ENCODE measurements around the gene SUSD6. TPM values are rescaled to one million over a fixed set of nuclear protein-coding genes. Genes with fewer than 3 reads are reported as not detected.
"Not testable (repeated sequence)": the region's sequence is repeated elsewhere in the genome, so short reads cannot be mapped to it uniquely, and the experiment has no call there.

Gene SUSD6
- polyA plus RNA-seq, 3 donors = 9.1 to 24.4 (median 10.7) TPM

DNA sequence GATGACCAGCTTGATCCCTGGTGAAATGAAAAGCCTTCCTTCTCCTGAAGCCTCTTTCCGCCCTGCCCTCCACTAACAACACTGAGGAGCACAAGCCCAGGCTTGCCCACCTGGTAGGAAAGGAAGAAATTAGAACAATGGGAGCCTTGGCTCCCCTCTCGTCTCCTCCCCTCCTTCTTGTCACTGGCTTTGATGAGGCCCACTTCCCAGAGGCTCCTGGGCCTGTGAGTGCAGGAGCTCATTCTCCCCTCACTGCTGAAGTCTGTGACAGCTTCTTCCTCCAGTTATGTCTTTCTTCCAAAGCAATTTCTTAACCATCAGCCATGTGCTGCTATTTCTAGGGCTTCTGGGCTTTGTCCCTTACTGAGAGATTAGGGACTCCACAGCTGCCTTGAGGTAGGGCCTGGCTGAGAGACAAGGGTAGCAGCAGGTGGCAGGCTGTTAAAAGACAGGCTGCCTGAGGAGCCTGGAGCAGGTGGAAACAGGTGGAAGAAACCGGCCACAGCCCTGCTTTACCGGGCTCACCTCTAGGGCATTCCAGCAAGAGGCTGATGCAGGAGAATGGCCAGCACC is 101.9 kb downstream of the SUSD6 start:
- WGBS, 3 donors = 44 to 85% (median 82%) methylated on average over 4 of the region's 4 CpGs
- no peak overlapping the region for H3K27ac ChIP-seq (ENCODE audit: low read depth, low read length)

GRCh38 chr14:69713993-69714679 is 102.7 kb downstream of the SUSD6 start:
- 66 to 86% (median 78%) methylated on average over 9 of the region's 9 CpGs for WGBS, 3 donors
- H3K27ac ChIP-seq (ENCODE audit: low read depth, low read length) = no peak overlapping the region

GRCh38 chr14:69715725-69716477 is 104.5 kb downstream of the SUSD6 start:
- 56 to 70% (median 57%) methylated on average over 13 of the region's 13 CpGs for WGBS, 3 donors
- peak overlapping the region; percentile 61 for H3K27ac ChIP-seq (ENCODE audit: low read depth, low read length)

DNA sequence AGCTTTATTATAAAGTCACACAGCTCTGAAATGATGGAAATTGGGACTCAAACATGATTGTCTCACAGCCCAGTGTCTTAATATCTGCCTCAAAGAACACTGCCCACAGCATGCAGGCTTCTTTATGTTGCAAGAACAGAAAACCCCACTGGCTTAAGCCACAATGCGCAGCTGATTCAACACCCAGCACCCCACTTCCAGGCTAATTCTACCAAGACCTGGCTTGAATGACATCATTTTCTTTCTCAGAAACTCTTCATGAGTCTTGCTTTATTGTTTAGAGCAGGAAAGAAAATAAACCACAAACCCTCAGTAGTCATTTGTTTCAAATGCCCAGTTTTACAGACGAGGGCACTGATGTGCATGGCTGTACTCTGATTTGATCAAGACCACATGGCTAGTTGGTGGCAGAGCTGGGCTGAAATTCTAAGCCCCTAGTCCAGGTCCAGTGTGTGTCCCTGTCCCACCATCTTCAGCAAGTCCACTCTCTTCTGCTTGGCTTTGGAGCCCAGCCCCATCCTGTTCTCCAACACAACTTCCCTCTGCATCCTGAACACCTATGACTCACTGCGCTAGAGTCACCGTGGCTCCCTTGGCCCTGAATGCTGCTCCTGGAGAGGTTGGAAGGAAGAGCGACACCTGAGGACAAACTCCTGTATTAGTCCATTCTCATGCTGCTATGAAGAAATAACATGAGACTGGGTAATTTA is 105.2 kb downstream of the SUSD6 start:
- H3K27ac ChIP-seq (ENCODE audit: low read depth, low read length) = peak overlapping the region; percentile 61
- 56 to 76% (median 56%) methylated on average over 5 of the region's 5 CpGs for WGBS, 3 donors

GRCh38 chr14:69718614-69719013 is 107.2 kb downstream of the SUSD6 start:
- not testable (repeated sequence) for H3K27ac ChIP-seq (ENCODE audit: low read depth, low read length)
- 89 to 96% (median 89%) methylated on average over 2 of the region's 2 CpGs for WGBS, 3 donors

- WGBS, 3 donors = 13 to 80% (median 14%) methylated on average over 7 of the region's 7 CpGs
- no peak overlapping the region for H3K27ac ChIP-seq (ENCODE audit: low read depth, low read length)
Observed at GRCh38 chr14:69719501-69719951, 108.1 kb downstream of the SUSD6 start.

DNA sequence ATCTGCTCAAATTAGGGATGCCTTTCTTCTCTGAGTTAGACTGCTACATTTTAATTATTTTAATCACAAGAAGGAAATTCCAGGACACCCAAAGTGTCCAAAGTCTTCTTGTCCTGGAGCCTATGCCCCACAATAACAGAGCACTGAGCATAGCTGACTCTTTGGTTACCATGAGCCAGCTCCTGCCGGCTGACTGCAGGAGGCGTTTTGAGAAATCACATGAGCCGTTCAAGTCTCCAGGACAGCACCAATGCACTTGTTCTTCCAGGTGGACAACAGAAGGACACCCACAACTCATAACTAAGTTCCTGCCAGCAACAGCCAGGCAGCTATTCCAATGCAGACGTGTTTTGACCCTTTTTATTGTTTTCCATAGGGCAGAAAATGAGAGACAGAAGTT is 109.5 kb downstream of the SUSD6 start:
- WGBS, 3 donors = 73 to 86% (median 81%) methylated on average over 4 of the region's 4 CpGs
- H3K27ac ChIP-seq (ENCODE audit: low read depth, low read length) = no peak overlapping the region

DNA sequence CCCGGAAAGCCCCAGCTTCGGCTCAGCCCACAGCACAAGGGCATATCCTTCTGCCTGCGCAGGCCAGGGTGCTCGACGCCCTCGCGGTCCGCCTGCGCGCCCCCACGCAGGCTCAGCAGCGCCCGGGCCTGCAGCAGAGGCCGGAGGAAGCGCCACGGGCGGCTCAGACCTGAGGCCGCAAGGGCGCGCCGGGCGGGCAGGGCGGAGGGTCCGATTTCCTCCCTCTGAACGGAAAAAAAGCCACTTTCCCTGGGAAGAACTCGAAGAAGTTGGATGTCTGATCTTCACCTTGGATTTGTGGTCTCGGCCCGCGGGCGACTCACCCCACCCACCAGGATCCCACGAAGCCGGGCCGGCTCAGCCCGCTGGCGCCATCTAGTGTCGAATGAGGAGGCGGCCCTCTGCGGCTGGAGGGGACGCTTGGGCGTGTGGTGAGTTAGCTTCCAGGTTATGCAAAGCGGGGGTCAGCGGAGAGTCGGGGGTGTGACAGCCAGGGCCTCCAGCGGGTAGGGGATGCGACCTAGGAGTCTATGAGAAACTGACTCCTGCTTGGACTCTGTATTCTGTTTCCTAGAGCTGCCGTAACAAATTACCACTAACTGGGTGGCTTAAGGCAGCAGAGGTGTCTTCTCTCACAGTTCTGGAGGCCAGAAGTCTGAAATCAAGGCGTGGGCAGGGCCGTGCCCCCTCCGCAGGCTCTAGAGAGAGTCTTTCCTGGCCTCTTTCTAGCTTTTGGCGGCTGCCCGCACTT is 115.5 kb downstream of the SUSD6 start:
- 4 to 6% (median 5%) methylated on average over 49 to 51 of the region's 51 CpGs for WGBS, 3 donors

GRCh38 chr14:69727860-69728259 is 116.5 kb downstream of the SUSD6 start:
- 77 to 81% (median 78%) methylated on average over 4 of the region's 4 CpGs for WGBS, 3 donors
- H3K27ac ChIP-seq (ENCODE audit: low read depth, low read length) = no peak overlapping the region

More for the DNA sequence above, 115.5 kb downstream of the SUSD6 start:
- no peak overlapping the region for H3K27ac ChIP-seq (ENCODE audit: low read depth, low read length)

DNA sequence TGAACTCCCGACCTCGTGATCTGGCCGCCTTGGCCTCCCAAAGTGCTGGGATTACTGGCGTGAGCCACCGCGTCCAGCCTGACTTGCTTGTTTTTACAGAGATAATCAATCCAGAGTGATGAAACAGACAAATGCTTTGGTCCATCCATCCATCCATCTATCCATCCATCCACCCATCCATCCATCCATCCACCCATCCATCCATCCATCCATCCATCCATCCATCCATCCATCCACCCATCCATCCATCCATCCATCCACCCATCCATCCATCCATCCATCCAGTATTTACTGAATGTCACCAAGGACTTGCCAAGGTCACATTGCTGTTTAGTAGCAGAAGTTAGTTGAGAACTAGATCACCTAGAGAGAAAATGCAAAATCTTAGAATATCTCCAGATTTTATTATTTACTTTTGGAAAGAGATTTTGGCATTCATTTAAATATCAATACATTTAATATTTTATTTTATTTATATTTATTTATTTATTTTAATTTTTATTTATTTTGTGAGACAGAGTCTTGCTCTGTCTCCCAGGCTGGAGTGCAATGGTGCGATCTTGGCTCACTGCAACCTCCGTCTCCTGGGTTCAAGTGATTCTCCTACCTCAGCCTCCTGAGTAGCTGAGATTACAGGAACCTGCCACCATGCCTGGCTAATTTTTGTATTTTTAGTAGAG is 120.7 kb downstream of the SUSD6 start:
- not testable (repeated sequence) for H3K27ac ChIP-seq (ENCODE audit: low read depth, low read length)
- WGBS, 3 donors = 91 to 98% (median 97%) methylated on average over 8 of the region's 8 CpGs

DNA sequence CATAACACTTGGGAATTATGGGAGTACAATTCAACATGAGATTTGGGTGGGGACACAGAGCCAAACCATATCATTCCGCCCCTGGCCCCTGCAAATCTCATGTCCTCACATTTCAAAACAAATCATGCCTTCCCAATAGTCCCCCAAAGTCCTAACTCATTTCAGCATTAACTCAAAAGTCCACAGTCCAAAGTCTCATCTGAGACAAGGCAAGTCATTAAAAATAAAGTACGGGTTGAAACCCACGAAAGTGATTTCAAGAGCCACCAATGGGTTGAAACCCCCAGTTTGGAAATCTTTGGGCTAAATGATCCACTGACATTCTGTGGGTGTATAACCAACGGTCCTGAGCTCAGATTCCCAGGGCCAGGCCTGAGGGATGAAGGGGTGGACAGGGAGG is 125.0 kb downstream of the SUSD6 start:
- WGBS, 3 donors = 82 to 88% (median 87%) methylated on average over 4 of the region's 4 CpGs
- not testable (repeated sequence) for H3K27ac ChIP-seq (ENCODE audit: low read depth, low read length)

DNA sequence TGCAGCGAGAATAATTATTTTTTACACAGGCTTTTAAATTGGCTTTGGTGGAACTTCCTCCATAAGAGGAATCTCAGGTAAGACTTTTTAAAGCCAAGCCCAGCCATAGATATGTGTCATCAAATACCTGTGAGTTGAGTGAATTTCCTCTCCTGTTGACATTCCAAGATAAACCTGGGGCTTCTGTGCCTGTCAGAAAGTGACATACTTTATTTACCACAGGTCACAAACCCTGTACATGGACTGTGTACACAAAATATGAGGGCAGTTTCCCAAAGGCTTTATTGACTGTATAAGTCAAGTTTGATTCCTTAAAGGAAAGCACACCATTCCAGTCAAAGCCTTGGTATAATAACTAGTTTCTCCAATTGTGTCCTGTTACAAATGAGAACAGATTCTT is 129.7 kb downstream of the SUSD6 start:
- WGBS, 3 donors = 96 to 100% (median 98%) methylated on average over 1 of the region's 1 CpG
- H3K27ac ChIP-seq (ENCODE audit: low read depth, low read length) = no peak overlapping the region

DNA sequence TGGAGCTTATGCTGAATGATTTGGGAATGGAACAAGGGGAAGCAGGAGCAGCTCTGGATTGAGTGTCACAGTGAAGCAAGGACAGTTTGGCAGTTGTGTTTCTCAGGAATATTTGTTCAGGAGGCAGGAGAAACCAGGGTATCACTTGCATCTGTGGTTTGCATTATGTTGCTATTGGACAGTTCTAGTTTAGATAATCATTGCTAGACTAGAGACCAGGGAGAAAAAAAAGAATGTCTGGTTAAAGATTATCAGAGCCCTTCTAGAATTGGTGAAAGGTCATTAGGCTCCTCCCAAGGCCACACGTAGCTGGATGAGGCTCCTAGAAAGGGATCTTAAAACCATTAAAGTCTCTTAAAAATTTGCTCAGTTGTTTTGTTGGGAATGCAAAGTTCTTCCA is 138.6 kb downstream of the SUSD6 start:
- 17 to 67% (median 50%) methylated on average over 1 of the region's 1 CpG for WGBS, 3 donors

GRCh38 chr14:69750495-69750894 is 139.1 kb downstream of the SUSD6 start:
- no peak overlapping the region for H3K27ac ChIP-seq (ENCODE audit: low read depth, low read length)
- 92 to 100% (median 93%) methylated on average over 2 of the region's 2 CpGs for WGBS, 3 donors

More for the DNA sequence above, 138.6 kb downstream of the SUSD6 start:
- H3K27ac ChIP-seq (ENCODE audit: low read depth, low read length) = no peak overlapping the region

DNA sequence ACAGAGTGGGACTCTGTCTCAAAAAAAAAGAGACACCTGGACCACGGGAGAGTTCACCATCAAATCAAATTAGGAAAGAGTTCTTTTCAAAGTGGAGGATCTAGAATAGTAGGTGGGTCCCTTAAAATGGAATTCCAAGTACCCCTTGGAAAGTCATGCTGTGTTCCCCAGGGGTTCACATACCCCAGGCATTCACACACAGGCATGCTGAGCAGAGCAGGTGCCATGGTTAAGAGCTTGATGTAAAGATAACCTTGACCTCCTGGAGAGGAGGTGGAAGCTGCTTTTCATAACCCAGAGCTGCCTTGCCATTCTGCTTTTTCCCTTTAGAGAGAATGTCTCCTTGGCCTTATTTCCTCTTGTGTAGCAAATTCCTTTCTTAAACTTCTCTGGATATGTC is 141.4 kb downstream of the SUSD6 start:
- WGBS, 3 donors = 60 to 81% (median 70%) methylated on average over 1 of the region's 1 CpG
- H3K27ac ChIP-seq (ENCODE audit: low read depth, low read length) = no peak overlapping the region

DNA sequence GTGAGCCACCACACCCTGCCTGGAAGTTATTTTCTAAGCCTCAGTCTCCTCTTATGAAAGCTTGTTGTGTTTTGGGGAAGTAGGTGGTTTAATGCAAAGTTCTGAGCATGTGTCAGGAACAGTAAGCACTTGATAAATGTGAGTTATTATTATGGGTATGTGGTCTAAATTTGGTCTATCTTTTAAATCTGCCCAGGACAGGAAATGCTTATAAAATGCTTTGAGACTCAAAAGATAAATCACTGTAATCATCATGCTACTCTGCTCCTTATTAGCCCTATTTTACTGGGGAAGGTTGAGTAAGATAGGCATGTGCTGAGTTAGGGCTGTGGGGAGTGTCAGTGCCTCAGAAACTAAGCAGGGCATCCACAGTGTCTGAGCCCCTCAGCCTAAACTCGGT is 142.5 kb downstream of the SUSD6 start:
- H3K27ac ChIP-seq (ENCODE audit: low read depth, low read length) = no peak overlapping the region
- 75 to 96% (median 86%) methylated on average over 1 of the region's 1 CpG for WGBS, 3 donors

DNA sequence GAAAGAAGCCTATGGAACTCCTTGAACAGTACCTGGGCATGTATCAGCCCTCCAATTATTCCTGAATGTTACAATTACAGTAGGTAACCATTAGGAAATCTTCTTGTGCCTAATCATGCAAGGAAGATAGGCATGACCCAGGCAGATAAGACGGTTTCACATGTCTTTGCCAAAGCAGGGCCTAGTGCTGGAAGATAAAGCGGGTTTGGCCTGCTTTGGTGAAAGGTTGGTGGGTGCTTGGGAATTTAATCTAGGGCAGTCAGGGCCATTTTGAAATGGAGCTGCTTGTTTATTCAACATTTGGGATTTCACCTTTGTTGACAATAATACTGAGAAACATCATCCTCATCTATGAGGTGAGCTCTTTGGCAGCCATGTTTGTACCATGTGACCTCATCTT is 143.1 kb downstream of the SUSD6 start:
- H3K27ac ChIP-seq (ENCODE audit: low read depth, low read length) = no peak overlapping the region

DNA sequence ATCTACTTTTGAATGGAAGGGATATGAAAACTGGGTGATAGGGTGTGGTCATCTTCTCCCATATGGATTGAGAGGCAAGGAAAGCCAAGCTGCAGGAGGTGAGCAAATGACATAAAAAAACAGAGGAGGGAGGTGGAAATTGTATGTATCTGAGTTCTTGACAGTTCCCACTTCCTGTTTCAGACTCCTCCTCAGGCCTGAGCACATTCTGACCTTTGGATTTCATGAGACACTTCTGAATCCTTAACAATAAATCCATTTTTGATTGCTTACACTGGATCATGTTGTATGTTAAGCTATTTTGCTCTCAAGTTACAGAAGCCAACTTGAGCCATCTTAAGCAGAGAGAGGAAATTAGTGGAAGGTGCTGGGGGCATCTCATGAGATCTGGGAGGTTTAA is 143.9 kb downstream of the SUSD6 start:
- H3K27ac ChIP-seq (ENCODE audit: low read depth, low read length) = no peak overlapping the region

More for the DNA sequence above, 143.1 kb downstream of the SUSD6 start:
- WGBS, 3 donors = 60 to 95% (median 90%) methylated on average over 2 of the region's 2 CpGs
